Liver (tissue), 9 donors: Measurements from ENCODE around the gene EVA1C. TPM values are rescaled to one million over a fixed set of nuclear protein-coding genes. Genes with fewer than 3 reads are reported as not detected.

Experiments used
- DNase-seq: peaks from one replicate; pipeline ENCODE4 v3.0.0-alpha.2; 2017; ENCODE audit warnings: low spot score
- H3K27ac ChIP-seq, 2 donors: one replicate each; pipeline ENCODE4 v1.7.0; 2013; ENCODE audit warnings: inconsistent platforms in 2 of 2, low read length in 2 of 2, control low read depth in 1 of 2, low read depth in 1 of 2, mild to moderate bottlenecking in 1 of 2
- H3K27me3 ChIP-seq, 4 donors: one replicate each; pipeline versions ENCODE4 v1.6.1 to v1.7.0; 2013; ENCODE audit warnings: low read length in 3 of 4, inconsistent platforms in 1 of 4, mild to moderate bottlenecking in 1 of 4, moderate library complexity in 1 of 4; ENCODE audit not compliant: control insufficient read depth in 4 of 4, insufficient read depth in 4 of 4
- H3K36me3 ChIP-seq, 4 donors: one replicate each; pipeline versions ENCODE4 v1.6.1 to v1.7.0; 2013; ENCODE audit warnings: low read length in 3 of 4, mild to moderate bottlenecking in 3 of 4, low read depth in 1 of 4, moderate library complexity in 1 of 4; ENCODE audit not compliant: control insufficient read depth in 4 of 4, insufficient read depth in 3 of 4
- H3K4me1 ChIP-seq, 4 donors: one replicate each; pipeline versions ENCODE4 v1.6.1 to v1.7.0; 2013; ENCODE audit warnings: low read length in 3 of 4, mild to moderate bottlenecking in 3 of 4, moderate library complexity in 1 of 4; ENCODE audit not compliant: control insufficient read depth in 4 of 4, insufficient read depth in 4 of 4
- H3K4me3 ChIP-seq, 3 donors: one replicate each; pipeline versions ENCODE4 v1.6.1 to v1.7.0; 2013; ENCODE audit warnings: low read length in 3 of 3, control low read depth in 1 of 3, low read depth in 1 of 3, mild to moderate bottlenecking in 1 of 3
- H3K9ac ChIP-seq, 2 donors: one replicate each; pipeline ENCODE4 v1.7.0; 2013; ENCODE audit warnings: low read length in 2 of 2, mild to moderate bottlenecking in 2 of 2, moderate library complexity in 2 of 2, control low read depth in 1 of 2, low read depth in 1 of 2
- H3K9me3 ChIP-seq, 4 donors: one replicate each; pipeline versions ENCODE4 v1.6.1 to v1.7.0; 2013; ENCODE audit warnings: low read length in 3 of 4; ENCODE audit not compliant: control insufficient read depth in 4 of 4
- EGR1 ChIP-seq, 2 donors: IDR thresholded peaks; 2 replicates each; pipeline ENCODE4 v1.6.1; 2016 to 2018; ENCODE audit warnings: antibody characterized with exemption in 2 of 2, low read depth in 2 of 2
- FOXA1 ChIP-seq: IDR thresholded peaks from 2 replicates; pipeline ENCODE4 v1.6.1; 2016; ENCODE audit warnings: antibody characterized with exemption
- FOXA2 ChIP-seq: IDR thresholded peaks from 2 replicates; pipeline ENCODE4 v1.6.1; 2016; ENCODE audit warnings: antibody characterized with exemption
- GABPA ChIP-seq, 2 donors: IDR thresholded peaks in 1 of 2; conservative IDR thresholded peaks in 1 of 2; 2 replicates each; pipeline ENCODE4 v1.6.1; 2016; ENCODE audit warnings: antibody characterized with exemption in 2 of 2, mild to moderate bottlenecking in 1 of 2, moderate library complexity in 1 of 2
- HNF4G ChIP-seq: IDR thresholded peaks from 2 replicates; pipeline ENCODE4 v1.6.1; 2016; ENCODE audit warnings: antibody characterized with exemption
- JUND ChIP-seq, 2 donors: IDR thresholded peaks; 2 replicates each; pipeline ENCODE4 v1.6.1; 2016; ENCODE audit warnings: antibody characterized with exemption in 2 of 2
- NR2F2 ChIP-seq: IDR thresholded peaks from 2 replicates; pipeline ENCODE4 v1.6.1; 2016; ENCODE audit warnings: antibody characterized with exemption
- RAD21 ChIP-seq, 2 donors: IDR thresholded peaks; 2 replicates each; pipeline ENCODE4 v1.6.1; 2016; ENCODE audit warnings: antibody characterized with exemption in 2 of 2, mild to moderate bottlenecking in 2 of 2
- RXRA ChIP-seq, 2 donors: IDR thresholded peaks; 2 replicates each; pipeline ENCODE4 v1.6.1; 2017 to 2018; ENCODE audit warnings: antibody characterized with exemption in 2 of 2, mild to moderate bottlenecking in 1 of 2
- SP1 ChIP-seq: IDR thresholded peaks from 2 replicates; pipeline ENCODE4 v1.6.1; 2018; ENCODE audit warnings: antibody characterized with exemption, mild to moderate bottlenecking
- TAF1 ChIP-seq: conservative IDR thresholded peaks from 2 replicates; pipeline ENCODE4 v1.6.1; 2016; ENCODE audit warnings: antibody characterized with exemption, mild to moderate bottlenecking
- YY1 ChIP-seq: IDR thresholded peaks from 2 replicates; pipeline ENCODE4 v1.6.1; 2016; ENCODE audit warnings: antibody characterized with exemption, mild to moderate bottlenecking
- WGBS: extraction: QIAGEN DNeasy Blood & Tissue Kit; methylation state at CpG from one replicate; pipeline ENCODE4 v1.1.7; 2013; 5-methylcytosine and 5-hydroxymethylcytosine counted together
- polyA plus RNA-seq, 2 donors: library from polyadenylated mRNA; stranded (reverse) in 1 of 2; unstranded in 1 of 2; fragments of 200-250 nt in 1 of 2; fragments of >200 nt in 1 of 2; fragmentation: Nextera tagmentation in 1 of 2; extraction: Ambion mirVana in 1 of 2; gene quantifications; one replicate each; pipeline versions ENCODE4 v1.2.1 to v1.2.3, GENCODE V29; 2013 to 2015
- total RNA-seq, 2 donors: library from RNA; depleted of rRNA; stranded (reverse); fragments of >200 nt; gene quantifications; one replicate each; pipeline ENCODE4 v1.2.3, GENCODE V29; 2014
- TF ChIP-seq, protein P1 (sequence below): IDR thresholded peaks from 2 replicates; pipeline ENCODE4 v1.6.1; 2016; ENCODE audit warnings: antibody characterized with exemption, mild to moderate bottlenecking
- TF ChIP-seq, protein P2 (sequence below): IDR thresholded peaks from 2 replicates; pipeline ENCODE4 v1.6.1; 2016; ENCODE audit warnings: antibody characterized with exemption
- TF ChIP-seq, protein P3 (sequence below): fragments of 150-350 bp; IDR thresholded peaks from 2 replicates; pipeline ENCODE4 v1.5.1; 2017; ENCODE audit warnings: improper control_type of control experiment, low read depth, low read length; ENCODE audit not compliant: missing input control
- TF ChIP-seq, protein P4 (sequence below): IDR thresholded peaks from 2 replicates; pipeline ENCODE4 v1.6.1; 2016; ENCODE audit warnings: antibody characterized with exemption
- donor health status: healthy.
- donor health status: healthy.
- donor health status: healthy.
- donor health status: healthy.
- donor health status: healthy.

Gene EVA1C
- total and polyA plus RNA-seq, 4 donors: 0.47 to 3.3 (median 2.4) TPM

DNA sequence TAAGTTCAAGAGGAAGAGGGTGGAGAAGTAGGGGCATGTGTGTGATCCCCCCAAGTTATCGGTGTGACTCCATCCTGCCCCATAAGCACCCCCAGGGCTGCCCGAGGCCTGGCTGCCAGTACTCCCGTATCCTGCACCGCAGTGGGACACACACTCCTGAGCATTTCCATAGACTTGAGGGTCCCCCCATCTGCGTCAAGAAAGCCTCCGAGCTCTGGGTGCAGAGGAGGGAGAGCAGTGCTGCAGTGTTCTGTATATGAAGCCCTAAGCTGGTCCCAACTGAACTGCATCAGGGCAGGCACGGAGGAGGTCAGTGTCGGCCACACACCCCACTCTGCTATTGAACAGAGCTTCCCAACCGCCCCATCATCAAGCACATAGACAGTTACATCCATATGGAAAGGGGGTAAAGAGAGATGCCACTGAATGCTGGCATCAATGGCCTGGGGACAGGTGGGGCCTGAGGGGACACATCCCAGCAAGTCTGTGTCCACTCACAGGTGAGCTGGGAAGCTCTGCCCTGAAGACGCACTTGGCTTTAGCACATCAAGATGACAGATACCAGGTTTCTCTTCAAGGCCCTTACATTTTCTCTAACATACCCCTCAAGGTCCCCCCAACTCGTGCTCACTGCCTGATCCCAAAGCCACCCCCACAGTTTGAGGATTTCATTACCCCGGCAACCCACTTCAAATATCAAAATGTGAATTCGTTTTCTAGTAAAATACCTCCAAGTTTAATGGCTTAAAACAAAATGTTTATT, 64.3 kb downstream of the EVA1C start:
- Histone ChIP-seq H3K4me3 (no peak overlapping the region), H3K4me1 (peaks cover 0 to 4% (median 3%) of the 10 kb centered on the region in 4 donors), H3K27ac (no peak overlapping the region), H3K9ac (no peak overlapping the region), H3K9me3 (no peaks in the 10 kb centered on the region), H3K27me3 (no peaks in the 10 kb centered on the region), H3K36me3 (no peaks in the 10 kb centered on the region)
- no peak for DNase-seq
- WGBS: 97% methylated on average over 13 of the region's 13 CpGs
- TF ChIP-seq FOXA1 (no peak), TAF1 (no peak), NR2F2 (no peak), GABPA (IDR thresholded peaks at IDR 0.05 in 1 of 2, conservative IDR thresholded peaks at IDR 0.05 in 1 of 2) (no peak), SP1 (no peak), JUND (IDR thresholded peaks at IDR 0.05) (no peak), FOXA2 (no peak), HNF4G (no peak), YY1 (no peak), EGR1 (IDR thresholded peaks at IDR 0.05; ENCODE audit: low read depth in 2 of 2) (no peak)
- TF ChIP-seq, protein P1, sequence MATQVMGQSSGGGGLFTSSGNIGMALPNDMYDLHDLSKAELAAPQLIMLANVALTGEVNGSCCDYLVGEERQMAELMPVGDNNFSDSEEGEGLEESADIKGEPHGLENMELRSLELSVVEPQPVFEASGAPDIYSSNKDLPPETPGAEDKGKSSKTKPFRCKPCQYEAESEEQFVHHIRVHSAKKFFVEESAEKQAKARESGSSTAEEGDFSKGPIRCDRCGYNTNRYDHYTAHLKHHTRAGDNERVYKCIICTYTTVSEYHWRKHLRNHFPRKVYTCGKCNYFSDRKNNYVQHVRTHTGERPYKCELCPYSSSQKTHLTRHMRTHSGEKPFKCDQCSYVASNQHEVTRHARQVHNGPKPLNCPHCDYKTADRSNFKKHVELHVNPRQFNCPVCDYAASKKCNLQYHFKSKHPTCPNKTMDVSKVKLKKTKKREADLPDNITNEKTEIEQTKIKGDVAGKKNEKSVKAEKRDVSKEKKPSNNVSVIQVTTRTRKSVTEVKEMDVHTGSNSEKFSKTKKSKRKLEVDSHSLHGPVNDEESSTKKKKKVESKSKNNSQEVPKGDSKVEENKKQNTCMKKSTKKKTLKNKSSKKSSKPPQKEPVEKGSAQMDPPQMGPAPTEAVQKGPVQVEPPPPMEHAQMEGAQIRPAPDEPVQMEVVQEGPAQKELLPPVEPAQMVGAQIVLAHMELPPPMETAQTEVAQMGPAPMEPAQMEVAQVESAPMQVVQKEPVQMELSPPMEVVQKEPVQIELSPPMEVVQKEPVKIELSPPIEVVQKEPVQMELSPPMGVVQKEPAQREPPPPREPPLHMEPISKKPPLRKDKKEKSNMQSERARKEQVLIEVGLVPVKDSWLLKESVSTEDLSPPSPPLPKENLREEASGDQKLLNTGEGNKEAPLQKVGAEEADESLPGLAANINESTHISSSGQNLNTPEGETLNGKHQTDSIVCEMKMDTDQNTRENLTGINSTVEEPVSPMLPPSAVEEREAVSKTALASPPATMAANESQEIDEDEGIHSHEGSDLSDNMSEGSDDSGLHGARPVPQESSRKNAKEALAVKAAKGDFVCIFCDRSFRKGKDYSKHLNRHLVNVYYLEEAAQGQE: no peak
- TF ChIP-seq, protein P2, sequence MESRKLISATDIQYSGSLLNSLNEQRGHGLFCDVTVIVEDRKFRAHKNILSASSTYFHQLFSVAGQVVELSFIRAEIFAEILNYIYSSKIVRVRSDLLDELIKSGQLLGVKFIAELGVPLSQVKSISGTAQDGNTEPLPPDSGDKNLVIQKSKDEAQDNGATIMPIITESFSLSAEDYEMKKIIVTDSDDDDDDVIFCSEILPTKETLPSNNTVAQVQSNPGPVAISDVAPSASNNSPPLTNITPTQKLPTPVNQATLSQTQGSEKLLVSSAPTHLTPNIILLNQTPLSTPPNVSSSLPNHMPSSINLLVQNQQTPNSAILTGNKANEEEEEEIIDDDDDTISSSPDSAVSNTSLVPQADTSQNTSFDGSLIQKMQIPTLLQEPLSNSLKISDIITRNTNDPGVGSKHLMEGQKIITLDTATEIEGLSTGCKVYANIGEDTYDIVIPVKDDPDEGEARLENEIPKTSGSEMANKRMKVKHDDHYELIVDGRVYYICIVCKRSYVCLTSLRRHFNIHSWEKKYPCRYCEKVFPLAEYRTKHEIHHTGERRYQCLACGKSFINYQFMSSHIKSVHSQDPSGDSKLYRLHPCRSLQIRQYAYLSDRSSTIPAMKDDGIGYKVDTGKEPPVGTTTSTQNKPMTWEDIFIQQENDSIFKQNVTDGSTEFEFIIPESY: no peak
- TF ChIP-seq, protein P3, sequence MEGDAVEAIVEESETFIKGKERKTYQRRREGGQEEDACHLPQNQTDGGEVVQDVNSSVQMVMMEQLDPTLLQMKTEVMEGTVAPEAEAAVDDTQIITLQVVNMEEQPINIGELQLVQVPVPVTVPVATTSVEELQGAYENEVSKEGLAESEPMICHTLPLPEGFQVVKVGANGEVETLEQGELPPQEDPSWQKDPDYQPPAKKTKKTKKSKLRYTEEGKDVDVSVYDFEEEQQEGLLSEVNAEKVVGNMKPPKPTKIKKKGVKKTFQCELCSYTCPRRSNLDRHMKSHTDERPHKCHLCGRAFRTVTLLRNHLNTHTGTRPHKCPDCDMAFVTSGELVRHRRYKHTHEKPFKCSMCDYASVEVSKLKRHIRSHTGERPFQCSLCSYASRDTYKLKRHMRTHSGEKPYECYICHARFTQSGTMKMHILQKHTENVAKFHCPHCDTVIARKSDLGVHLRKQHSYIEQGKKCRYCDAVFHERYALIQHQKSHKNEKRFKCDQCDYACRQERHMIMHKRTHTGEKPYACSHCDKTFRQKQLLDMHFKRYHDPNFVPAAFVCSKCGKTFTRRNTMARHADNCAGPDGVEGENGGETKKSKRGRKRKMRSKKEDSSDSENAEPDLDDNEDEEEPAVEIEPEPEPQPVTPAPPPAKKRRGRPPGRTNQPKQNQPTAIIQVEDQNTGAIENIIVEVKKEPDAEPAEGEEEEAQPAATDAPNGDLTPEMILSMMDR: no peak
- TF ChIP-seq, protein P4, sequence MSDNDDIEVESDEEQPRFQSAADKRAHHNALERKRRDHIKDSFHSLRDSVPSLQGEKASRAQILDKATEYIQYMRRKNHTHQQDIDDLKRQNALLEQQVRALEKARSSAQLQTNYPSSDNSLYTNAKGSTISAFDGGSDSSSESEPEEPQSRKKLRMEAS: no peak

DNA sequence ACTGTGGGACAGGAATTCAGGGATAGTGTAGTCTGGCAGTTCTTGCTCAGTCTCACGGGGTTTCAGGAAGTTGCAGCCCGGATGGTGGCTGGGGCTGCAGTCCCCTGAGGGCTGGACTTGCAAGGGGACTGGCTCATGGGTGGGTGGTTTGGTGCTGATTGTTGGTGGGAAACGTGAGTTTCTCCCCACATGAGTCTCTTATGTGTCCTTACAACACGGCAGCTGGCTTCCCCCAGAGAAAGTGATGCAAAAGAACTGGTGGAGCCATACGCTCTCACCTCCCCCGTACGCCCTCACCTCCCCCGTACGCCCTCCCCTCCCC, 64.9 kb downstream of the EVA1C start:
- no peak for DNase-seq
- no peaks in the 10 kb centered on the region for H3K36me3 ChIP-seq
- 91% methylated on average over 9 of the region's 9 CpGs for WGBS
- no peak overlapping the region for H3K4me3 ChIP-seq
- H3K27me3 ChIP-seq: no peaks in the 10 kb centered on the region
- H3K4me1 ChIP-seq: peaks cover 0 to 4% (median 3%) of the 10 kb centered on the region in 4 donors
- no peaks in the 10 kb centered on the region for H3K9me3 ChIP-seq
- no peak overlapping the region for H3K27ac ChIP-seq
- no peak overlapping the region for H3K9ac ChIP-seq
- TF ChIP-seq, protein P4: no peak
- TF ChIP-seq, protein P2: no peak
- TF ChIP-seq JUND (IDR thresholded peaks at IDR 0.05): no peak
- no peak for TF ChIP-seq YY1
- TF ChIP-seq RAD21 (IDR thresholded peaks at IDR 0.05): no peak
- no peak for TF ChIP-seq RXRA (IDR thresholded peaks at IDR 0.05)
- no peak for TF ChIP-seq EGR1 (IDR thresholded peaks at IDR 0.05; ENCODE audit: low read depth in 2 of 2)
- TF ChIP-seq SP1: no peak
- TF ChIP-seq, protein P3: no peak
